ENCODE results near the gene TRPC4. TPM values are rescaled to one million over a fixed set of nuclear protein-coding genes. Genes with fewer than 3 reads are reported as not detected.

Gene TRPC4
- polyA plus RNA-seq, 1 donor from 2014 or later = 8.8 TPM

DNA sequence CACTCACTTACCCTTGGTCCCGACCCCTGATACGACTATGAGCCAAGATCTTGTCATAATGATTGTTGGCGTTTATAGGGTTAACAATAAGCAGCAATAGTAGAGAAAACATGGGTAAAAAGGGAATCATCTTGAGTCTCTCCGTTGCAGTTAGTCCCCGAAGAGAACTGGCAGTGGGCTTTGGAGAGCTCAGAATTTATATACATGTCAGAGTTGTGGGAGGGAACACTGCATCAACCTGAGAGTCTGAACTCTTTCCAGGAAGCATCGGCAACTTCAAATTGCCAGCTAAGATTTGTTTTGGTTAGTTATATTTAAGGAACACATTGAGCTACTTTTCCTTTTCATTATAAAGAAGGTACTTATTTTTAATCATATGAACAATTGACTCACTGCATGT lies 271.0 kb downstream of the TRPC4 start, which contains the start of gene POSTN:
POSTN (minus strand) TSS at position 172 of the 400 bp plus-strand sequence; CDS start at position 130, 42 bp downstream.
- no peaks in the 10 kb centered on the region for H3F3A ChIP-seq (ENCODE audit: insufficient read depth, low read length, poor library complexity, severe bottlenecking)
- no peak within 1 kb of the TSS for H2AFZ ChIP-seq (ENCODE audit: low read depth, low read length)
- H4K20me1 ChIP-seq (ENCODE audit: insufficient read depth) = no peaks in the 10 kb centered on the region
- TF ChIP-seq MXI1 (conservative IDR thresholded peaks at IDR 0.05; ENCODE audit: poor library complexity, severe bottlenecking) = no peak
- TF ChIP-seq EP300 (conservative IDR thresholded peaks at IDR 0.05; ENCODE audit: poor library complexity, severe bottlenecking) = no peak
- TF ChIP-seq EZH2 (IDR thresholded peaks at IDR 0.05; ENCODE audit: borderline replicate concordance, insufficient read depth, low read length, poor library complexity, severe bottlenecking) = no peak
- no peak for TF ChIP-seq SMC3 (conservative IDR thresholded peaks at IDR 0.05; ENCODE audit: poor library complexity)
- no peak for TF ChIP-seq RAD21 (conservative IDR thresholded peaks at IDR 0.05)
- TF ChIP-seq POLR2AphosphoS5 (IDR thresholded peaks at IDR 0.05) = no peak
- TF ChIP-seq TAF1 (IDR thresholded peaks at IDR 0.05; ENCODE audit: low read depth) = no peak
- TF ChIP-seq, protein P1, sequence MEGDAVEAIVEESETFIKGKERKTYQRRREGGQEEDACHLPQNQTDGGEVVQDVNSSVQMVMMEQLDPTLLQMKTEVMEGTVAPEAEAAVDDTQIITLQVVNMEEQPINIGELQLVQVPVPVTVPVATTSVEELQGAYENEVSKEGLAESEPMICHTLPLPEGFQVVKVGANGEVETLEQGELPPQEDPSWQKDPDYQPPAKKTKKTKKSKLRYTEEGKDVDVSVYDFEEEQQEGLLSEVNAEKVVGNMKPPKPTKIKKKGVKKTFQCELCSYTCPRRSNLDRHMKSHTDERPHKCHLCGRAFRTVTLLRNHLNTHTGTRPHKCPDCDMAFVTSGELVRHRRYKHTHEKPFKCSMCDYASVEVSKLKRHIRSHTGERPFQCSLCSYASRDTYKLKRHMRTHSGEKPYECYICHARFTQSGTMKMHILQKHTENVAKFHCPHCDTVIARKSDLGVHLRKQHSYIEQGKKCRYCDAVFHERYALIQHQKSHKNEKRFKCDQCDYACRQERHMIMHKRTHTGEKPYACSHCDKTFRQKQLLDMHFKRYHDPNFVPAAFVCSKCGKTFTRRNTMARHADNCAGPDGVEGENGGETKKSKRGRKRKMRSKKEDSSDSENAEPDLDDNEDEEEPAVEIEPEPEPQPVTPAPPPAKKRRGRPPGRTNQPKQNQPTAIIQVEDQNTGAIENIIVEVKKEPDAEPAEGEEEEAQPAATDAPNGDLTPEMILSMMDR (IDR thresholded peaks at IDR 0.05; ENCODE audit: poor library complexity, severe bottlenecking) = no peak
- TF ChIP-seq, protein P2, sequence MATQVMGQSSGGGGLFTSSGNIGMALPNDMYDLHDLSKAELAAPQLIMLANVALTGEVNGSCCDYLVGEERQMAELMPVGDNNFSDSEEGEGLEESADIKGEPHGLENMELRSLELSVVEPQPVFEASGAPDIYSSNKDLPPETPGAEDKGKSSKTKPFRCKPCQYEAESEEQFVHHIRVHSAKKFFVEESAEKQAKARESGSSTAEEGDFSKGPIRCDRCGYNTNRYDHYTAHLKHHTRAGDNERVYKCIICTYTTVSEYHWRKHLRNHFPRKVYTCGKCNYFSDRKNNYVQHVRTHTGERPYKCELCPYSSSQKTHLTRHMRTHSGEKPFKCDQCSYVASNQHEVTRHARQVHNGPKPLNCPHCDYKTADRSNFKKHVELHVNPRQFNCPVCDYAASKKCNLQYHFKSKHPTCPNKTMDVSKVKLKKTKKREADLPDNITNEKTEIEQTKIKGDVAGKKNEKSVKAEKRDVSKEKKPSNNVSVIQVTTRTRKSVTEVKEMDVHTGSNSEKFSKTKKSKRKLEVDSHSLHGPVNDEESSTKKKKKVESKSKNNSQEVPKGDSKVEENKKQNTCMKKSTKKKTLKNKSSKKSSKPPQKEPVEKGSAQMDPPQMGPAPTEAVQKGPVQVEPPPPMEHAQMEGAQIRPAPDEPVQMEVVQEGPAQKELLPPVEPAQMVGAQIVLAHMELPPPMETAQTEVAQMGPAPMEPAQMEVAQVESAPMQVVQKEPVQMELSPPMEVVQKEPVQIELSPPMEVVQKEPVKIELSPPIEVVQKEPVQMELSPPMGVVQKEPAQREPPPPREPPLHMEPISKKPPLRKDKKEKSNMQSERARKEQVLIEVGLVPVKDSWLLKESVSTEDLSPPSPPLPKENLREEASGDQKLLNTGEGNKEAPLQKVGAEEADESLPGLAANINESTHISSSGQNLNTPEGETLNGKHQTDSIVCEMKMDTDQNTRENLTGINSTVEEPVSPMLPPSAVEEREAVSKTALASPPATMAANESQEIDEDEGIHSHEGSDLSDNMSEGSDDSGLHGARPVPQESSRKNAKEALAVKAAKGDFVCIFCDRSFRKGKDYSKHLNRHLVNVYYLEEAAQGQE (IDR thresholded peaks at IDR 0.05; ENCODE audit: borderline replicate concordance) = no peak
- H3K36me3 ChIP-seq (ENCODE audit: insufficient read depth, low read length) = no peaks in the 10 kb centered on the region
- H3K27me3 ChIP-seq (ENCODE audit: insufficient read depth, low read depth, low read length) = no peaks in the 10 kb centered on the region
- no peaks in the 10 kb centered on the region for H3K79me2 ChIP-seq (replicated peaks; ENCODE audit: insufficient read depth, low read length)
- no peak within 1 kb of the TSS for H3K27ac ChIP-seq (ENCODE audit: low read length)
- H3K4me2 ChIP-seq (ENCODE audit: low read length) = no peak within 1 kb of the TSS
- no peaks in the 10 kb centered on the region for H3K9me2 ChIP-seq (ENCODE audit: insufficient read depth, low read length)
- H3K9ac ChIP-seq (ENCODE audit: low read length) = no peak within 1 kb of the TSS
- H3K9me3 ChIP-seq (ENCODE audit: low read length) = no peaks in the 10 kb centered on the region
- H3K4me3 ChIP-seq (ENCODE audit: low read length) = no peak within 1 kb of the TSS

DNA sequence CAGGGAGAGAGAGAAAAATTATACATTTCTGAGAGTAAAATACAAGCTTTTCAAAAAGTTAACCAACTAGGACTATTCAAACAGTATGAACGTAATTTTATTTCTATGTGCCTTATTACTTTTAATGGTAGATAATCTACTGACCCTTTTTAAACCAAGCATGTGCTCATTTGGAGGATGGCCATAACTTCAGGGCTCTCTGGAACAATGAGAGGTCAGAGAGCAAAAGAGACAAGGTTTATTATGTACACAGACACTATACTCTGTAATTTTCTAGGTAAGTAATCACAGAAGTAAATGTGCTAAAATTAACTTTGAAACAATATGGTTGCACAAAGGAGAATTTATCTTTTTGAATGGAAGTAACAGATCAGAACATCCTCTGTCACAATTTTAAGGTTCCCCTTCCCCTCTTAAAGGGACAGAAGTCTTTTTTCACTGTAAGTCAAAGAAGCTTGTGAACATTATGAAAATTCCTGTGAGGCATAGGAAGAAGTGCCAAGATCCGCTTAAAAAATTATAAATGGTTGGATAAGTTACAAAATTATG lies 272.0 kb downstream of the TRPC4 start:
- Histone ChIP-seq H3K4me3 (ENCODE audit: low read length) (no peak overlapping the region), H2AFZ (ENCODE audit: low read depth, low read length) (no peak overlapping the region)

More for the DNA sequence above, 272.0 kb downstream of the TRPC4 start:
- Histone ChIP-seq H3K27me3 (ENCODE audit: insufficient read depth, low read depth, low read length) (no peaks in the 10 kb centered on the region), H3K9ac (ENCODE audit: low read length) (no peak overlapping the region), H3K9me3 (ENCODE audit: low read length) (no peaks in the 10 kb centered on the region), H3F3A (ENCODE audit: insufficient read depth, low read length, poor library complexity, severe bottlenecking) (no peaks in the 10 kb centered on the region), H3K79me2 (replicated peaks; ENCODE audit: insufficient read depth, low read length) (no peaks in the 10 kb centered on the region), H3K4me2 (ENCODE audit: low read length) (no peak overlapping the region), H3K9me2 (ENCODE audit: insufficient read depth, low read length) (no peaks in the 10 kb centered on the region), H3K36me3 (ENCODE audit: insufficient read depth, low read length) (no peaks in the 10 kb centered on the region), H3K27ac (ENCODE audit: low read length) (no peak overlapping the region), H4K20me1 (ENCODE audit: insufficient read depth) (no peaks in the 10 kb centered on the region)
- TF ChIP-seq RAD21 (conservative IDR thresholded peaks at IDR 0.05) = no peak
- TF ChIP-seq, protein P1 (IDR thresholded peaks at IDR 0.05; ENCODE audit: poor library complexity, severe bottlenecking) = no peak
- TF ChIP-seq, protein P2 (IDR thresholded peaks at IDR 0.05; ENCODE audit: borderline replicate concordance) = no peak
- no peak for TF ChIP-seq EP300 (conservative IDR thresholded peaks at IDR 0.05; ENCODE audit: poor library complexity, severe bottlenecking)
- TF ChIP-seq MXI1 (conservative IDR thresholded peaks at IDR 0.05; ENCODE audit: poor library complexity, severe bottlenecking) = no peak
- TF ChIP-seq EZH2 (IDR thresholded peaks at IDR 0.05; ENCODE audit: borderline replicate concordance, insufficient read depth, low read length, poor library complexity, severe bottlenecking) = no peak
- TF ChIP-seq TAF1 (IDR thresholded peaks at IDR 0.05; ENCODE audit: low read depth) = no peak
- no peak for TF ChIP-seq POLR2AphosphoS5 (IDR thresholded peaks at IDR 0.05)
